Astrocyte of the cerebellum (primary cell): ENCODE results near the gene CDC42SE2.
"Not testable (repeated sequence)": the region's sequence is repeated elsewhere in the genome, so short reads cannot be mapped to it uniquely, and the experiment has no call there.

Source experiments
- DNase-seq: peaks from one replicate; pipeline ENCODE4 v3.0.0-alpha.2; 2011; ENCODE audit warnings: low read depth
- H3K4me3 ChIP-seq: 2 replicates; pipeline ENCODE4 v1.5.1; 2011; ENCODE audit warnings: mild to moderate bottlenecking, low read depth, low read length, moderate library complexity
- in situ Hi-C: cut with HindIII; loops from 2 replicates; pipeline ENCODE4 v1.10.0; 2017; ENCODE audit warnings: low sequenced_read_pairs
- TF ChIP-seq, protein P1 (sequence below): IDR thresholded peaks from 2 replicates; pipeline ENCODE4 v1.5.1; 2012; ENCODE audit warnings: low read length, low read depth, moderate library complexity, mild to moderate bottlenecking; ENCODE audit errors: missing control alignments

Gene CDC42SE2

DNA sequence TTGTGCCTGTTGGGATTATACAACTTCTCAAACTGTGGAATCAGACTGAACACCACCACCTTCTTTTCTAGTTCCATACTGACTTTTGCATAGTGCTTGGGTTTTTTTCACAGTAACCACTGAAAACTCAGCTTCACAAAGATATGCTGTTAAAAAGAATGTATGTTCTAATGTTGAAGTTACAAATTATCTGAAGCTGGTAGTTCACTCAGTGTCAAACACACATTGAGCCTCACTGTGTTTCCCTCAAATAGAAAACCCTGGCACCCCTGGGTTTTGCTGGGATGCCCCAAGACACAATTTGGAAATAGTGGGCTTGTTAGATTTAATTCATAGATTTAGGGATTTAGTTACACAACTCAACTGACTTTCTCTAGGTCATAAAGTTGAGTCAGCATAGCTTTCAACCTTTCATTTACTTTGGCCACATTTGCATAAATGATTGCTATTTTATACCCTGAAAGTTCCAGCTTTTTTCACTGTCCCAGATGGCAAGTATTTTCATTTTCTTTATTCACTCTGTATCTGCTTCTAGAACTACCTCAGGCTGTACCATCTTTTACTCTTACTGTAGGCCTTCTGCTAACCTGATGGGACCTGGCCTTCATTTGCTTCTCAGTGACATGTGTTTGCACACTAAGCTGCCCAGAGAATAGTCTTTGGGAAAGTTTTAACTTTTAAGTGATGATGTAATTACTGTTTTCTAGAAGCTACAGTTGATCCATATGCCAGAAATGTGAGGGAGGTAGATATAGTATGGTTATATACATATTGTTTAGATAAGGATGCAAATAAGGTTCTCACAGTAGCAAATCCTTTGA, 115.1 kb downstream of the CDC42SE2 start:
- no peak overlapping the region for H3K4me3 ChIP-seq
- TF ChIP-seq, protein P1, sequence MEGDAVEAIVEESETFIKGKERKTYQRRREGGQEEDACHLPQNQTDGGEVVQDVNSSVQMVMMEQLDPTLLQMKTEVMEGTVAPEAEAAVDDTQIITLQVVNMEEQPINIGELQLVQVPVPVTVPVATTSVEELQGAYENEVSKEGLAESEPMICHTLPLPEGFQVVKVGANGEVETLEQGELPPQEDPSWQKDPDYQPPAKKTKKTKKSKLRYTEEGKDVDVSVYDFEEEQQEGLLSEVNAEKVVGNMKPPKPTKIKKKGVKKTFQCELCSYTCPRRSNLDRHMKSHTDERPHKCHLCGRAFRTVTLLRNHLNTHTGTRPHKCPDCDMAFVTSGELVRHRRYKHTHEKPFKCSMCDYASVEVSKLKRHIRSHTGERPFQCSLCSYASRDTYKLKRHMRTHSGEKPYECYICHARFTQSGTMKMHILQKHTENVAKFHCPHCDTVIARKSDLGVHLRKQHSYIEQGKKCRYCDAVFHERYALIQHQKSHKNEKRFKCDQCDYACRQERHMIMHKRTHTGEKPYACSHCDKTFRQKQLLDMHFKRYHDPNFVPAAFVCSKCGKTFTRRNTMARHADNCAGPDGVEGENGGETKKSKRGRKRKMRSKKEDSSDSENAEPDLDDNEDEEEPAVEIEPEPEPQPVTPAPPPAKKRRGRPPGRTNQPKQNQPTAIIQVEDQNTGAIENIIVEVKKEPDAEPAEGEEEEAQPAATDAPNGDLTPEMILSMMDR = no peak
- in situ Hi-C loops = no loop called here
- no peak for DNase-seq

DNA sequence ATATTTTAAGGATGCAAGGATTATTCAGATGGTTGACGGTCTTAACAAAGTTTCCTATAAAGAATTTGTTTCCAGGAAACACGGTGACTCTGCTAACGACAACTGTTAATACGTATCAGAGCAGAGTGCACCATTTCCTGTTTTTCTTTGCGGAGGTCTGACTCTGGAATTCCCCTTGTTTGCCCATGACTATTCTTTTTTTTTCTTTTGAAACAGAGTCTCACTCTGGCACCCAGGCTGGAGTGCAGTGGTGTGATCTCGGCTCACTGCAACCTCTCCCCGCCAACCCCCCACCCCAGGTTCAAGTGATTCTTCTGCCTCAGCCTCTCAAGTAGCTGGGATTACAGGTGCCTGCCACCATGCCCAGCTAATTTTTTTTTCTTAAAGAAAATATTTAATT, 115.9 kb downstream of the CDC42SE2 start:
- TF ChIP-seq, protein P1 = no peak
- in situ Hi-C loops = no loop called here
- H3K4me3 ChIP-seq = no peak overlapping the region
- peak; percentile 44 for DNase-seq

DNA sequence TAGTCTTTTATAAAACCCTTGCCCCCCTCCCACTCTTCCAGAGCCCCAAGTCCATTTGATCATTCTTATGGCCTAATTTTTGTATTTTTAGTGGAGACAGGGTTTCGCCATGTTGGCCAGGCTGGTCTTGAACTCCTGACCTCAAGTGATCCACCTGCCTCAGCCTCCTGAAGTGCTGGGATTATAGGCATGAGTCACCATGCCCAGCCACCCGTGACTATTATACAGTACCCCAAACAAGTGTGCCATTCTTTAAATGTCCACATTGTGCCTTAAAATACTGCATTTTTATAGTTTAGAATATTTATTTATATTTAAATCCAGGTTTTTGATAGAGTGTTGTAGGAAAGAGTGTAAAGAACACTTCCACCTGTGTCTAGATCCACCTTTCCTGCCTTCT, 116.4 kb downstream of the CDC42SE2 start:
- DNase-seq, in situ Hi-C loops, H3K4me3 ChIP-seq: not testable (repeated sequence)

DNA sequence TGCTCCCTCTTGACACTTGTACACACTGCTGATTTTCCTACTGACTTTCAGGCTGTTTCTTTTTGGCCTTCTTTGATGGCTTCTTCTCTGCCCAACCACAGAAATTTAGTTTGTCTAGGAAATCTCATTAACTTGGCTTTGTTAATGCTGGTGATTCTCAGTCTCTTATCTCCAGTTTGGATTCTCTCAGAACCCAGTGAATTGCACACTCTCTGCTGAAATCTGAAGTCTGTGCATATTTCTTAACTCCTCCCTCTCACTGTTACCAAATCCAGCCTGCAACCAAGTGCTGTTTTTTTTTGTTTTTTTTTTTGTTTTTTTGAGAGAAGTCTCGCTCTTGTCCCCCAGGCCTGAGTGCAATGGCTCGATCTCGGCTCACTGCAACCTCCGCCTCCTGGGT, 117.2 kb downstream of the CDC42SE2 start:
- TF ChIP-seq, protein P1 = no peak
- DNase-seq = no peak
- H3K4me3 ChIP-seq = no peak overlapping the region
- in situ Hi-C loops = no loop called here

DNA sequence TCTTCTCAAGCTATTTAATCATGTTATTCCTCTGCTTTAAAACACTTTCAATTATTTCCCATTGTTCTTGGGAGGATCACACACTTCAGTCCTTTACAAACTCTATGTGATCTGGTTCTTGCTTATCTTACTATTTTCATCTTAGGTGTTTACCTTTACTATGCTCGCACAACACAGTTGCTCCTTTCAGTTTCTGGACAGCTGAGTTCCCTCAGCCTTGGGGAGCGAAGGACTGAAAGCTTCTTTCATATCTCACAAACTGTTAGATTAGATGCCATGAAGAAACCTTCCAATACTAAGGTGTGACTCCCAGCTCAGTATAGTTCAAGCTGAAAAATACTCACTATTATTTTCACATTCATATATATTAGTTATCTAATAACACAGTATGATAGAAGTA, 117.9 kb downstream of the CDC42SE2 start:
- no peak for DNase-seq
- H3K4me3 ChIP-seq = no peak overlapping the region
- in situ Hi-C loops = no loop called here
- TF ChIP-seq, protein P1 = no peak

DNA sequence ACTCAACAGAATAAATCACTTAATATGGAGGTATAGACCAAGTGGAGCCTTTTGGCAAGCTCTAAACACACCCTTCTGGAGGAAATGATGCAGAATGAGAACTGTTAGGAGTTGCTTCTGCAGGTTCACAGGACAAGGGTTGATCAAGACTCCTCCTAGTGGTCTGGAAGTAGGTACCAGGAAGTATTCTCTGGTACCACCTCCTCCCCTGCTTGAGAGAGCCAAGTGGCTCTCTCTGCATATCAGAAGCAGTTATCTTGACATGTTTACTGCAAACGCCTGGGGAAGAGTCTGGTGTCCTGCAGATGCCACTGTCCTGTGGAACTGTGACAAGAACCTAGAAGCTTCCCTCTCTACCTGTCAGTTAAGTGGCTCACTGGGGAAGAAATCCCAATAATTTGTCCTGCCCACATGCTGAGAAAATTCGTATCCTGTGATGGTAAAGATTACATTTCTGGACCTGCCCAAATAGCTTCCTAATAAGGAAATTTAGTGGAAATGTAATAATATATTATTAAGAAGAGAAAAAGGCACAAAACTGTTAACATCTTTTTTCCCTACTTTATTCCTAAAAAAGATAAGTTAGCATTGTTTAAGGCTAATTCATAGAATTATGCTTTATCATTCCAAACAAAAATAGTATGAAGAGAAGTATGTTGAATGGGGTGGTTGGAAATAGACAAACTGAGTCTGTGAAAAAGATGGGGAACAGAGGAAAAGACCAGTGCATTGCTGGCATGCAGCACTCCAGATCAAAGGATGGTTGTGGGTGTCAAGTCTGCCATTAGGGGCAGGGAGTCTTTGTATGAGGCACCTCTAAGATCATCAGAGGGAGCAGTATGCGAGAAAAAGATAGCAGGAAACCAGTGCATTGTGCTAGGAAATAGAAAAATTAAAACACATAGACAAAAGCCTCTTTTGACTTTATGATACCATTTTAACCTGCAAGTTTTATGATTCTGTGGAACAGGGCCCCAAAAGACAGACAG, 118.8 kb downstream of the CDC42SE2 start:
- TF ChIP-seq, protein P1 = peak; percentile 40
- H3K4me3 ChIP-seq = no peak overlapping the region
- DNase-seq = no peak
- in situ Hi-C loops = no loop called here
